Measurements from ENCODE around the gene CAPG. TPM values are rescaled to one million over a fixed set of nuclear protein-coding genes. Genes with fewer than 3 reads are reported as not detected.

Gene CAPG
- total and polyA plus RNA-seq, 2 experiments from 2014 or later: 249 to 346 TPM

GRCh38 chr2:85421260-85422071, 11.3 kb upstream of the CAPG start:
- H3K36me3 ChIP-seq (ENCODE audit: low read depth): no peaks in the 10 kb centered on the region
- H2AFZ ChIP-seq: peak overlapping the region; percentile 83
- H3K9me3 ChIP-seq (ENCODE audit: low read depth): no peaks in the 10 kb centered on the region
- H3K4me3 ChIP-seq: no peak overlapping the region
- H3K4me1 ChIP-seq (ENCODE audit: insufficient read depth): peaks cover 20% of the 10 kb centered on the region
- H3K9ac ChIP-seq: peak overlapping the region; percentile 44; the same call in 1 of the 2 replicates
- no peaks in the 10 kb centered on the region for H3K27me3 ChIP-seq (replicated peaks; ENCODE audit: insufficient read depth)
- H3K4me2 ChIP-seq (ENCODE audit: unreplicated experiment): peak overlapping the region; percentile 22
- 0 out of 2 replicates have a peak, but pooled peaks cover 11% of the 10 kb centered on the region for H3K79me2 ChIP-seq (ENCODE audit: insufficient read depth)
- 71 to 72% methylated on average over 13 of the region's 13 CpGs for WGBS, 2 experiments (ENCODE audit: low coverage in 1 of 2, low lambda C conversion rate in 2 of 2, missing lambda C conversion rate in 2 of 2)
- TF ChIP-seq EZH2phosphoT487 (IDR thresholded peaks at IDR 0.05; ENCODE audit: insufficient read depth, low read depth) (no peak), EZH2 (IDR thresholded peaks at IDR 0.05; ENCODE audit: insufficient read depth, poor library complexity, severe bottlenecking) (no peak)
- in situ Hi-C loops (cut with MboI): loop anchor here (5.0 kb wide), 1 partner anchor 126 kb away; no protein-coding TSS in a partner anchor
- peak overlapping the region; percentile 22 for H3K27ac ChIP-seq
- H3F3A ChIP-seq (ENCODE audit: insufficient read depth): 0 out of 2 replicates have a peak, but pooled peaks cover 5% of the 10 kb centered on the region
- no peaks in the 10 kb centered on the region for H4K20me1 ChIP-seq (ENCODE audit: insufficient read depth)
- DNase-seq: peak; percentile 56
- H3K9me2 ChIP-seq (ENCODE audit: insufficient read depth): no peaks in the 10 kb centered on the region

DNA sequence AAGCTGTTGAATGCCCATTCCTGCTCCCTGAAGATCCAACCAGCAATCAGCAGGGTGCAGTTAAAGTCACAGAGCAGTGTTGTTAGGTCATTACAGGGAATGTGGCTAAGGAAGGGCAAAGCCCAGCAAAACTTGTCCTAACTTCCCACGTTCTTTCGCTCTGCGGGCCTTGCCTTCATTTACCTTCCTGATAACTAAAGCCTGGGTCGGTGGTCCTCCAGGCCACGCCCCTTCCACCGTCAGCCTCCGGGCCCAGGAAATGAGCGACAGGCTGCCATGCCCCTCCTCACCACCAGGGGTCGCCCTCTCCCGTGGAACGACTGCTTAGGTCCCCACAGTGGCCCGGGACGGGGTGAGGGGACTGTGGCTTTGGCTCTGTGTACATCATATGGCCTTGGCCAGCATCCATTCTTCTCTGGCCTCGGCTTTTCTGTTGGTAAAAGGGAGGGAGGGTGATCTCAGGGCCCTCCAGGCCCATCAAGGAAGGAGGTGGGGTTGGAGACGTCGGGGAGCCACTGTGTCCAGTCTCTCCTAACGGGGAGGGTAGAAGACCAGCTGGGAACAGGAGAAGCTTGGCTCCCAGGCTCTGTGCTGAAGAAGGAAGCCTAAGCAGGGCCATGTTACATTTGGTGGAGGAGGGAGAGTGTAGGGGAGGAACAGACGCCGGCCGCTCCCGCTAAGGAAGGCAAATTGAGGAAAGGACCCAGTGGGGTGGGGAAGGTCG, 10.5 kb upstream of the CAPG start:
- no peak for TF ChIP-seq EZH2 (IDR thresholded peaks at IDR 0.05; ENCODE audit: insufficient read depth, poor library complexity, severe bottlenecking)
- no peak for TF ChIP-seq EZH2phosphoT487 (IDR thresholded peaks at IDR 0.05; ENCODE audit: insufficient read depth, low read depth)
- Histone ChIP-seq H3K36me3 (ENCODE audit: low read depth) (no peaks in the 10 kb centered on the region), H3K79me2 (ENCODE audit: insufficient read depth) (0 out of 2 replicates have a peak, but pooled peaks cover 11% of the 10 kb centered on the region), H3K4me1 (ENCODE audit: insufficient read depth) (peaks cover 20% of the 10 kb centered on the region), H3K27ac (peak overlapping the region; percentile 22), H2AFZ (peak overlapping the region; percentile 83), H3K27me3 (replicated peaks; ENCODE audit: insufficient read depth) (no peaks in the 10 kb centered on the region), H3K9me3 (ENCODE audit: low read depth) (no peaks in the 10 kb centered on the region), H3K4me2 (ENCODE audit: unreplicated experiment) (peak overlapping the region; percentile 22), H3K9ac (peak overlapping the region; percentile 44; the same call in 1 of the 2 replicates), H4K20me1 (ENCODE audit: insufficient read depth) (no peaks in the 10 kb centered on the region), H3K4me3 (peak overlapping the region; percentile 36), H3F3A (ENCODE audit: insufficient read depth) (0 out of 2 replicates have a peak, but pooled peaks cover 5% of the 10 kb centered on the region), H3K9me2 (ENCODE audit: insufficient read depth) (no peaks in the 10 kb centered on the region)
- DNase-seq: peak; percentile 76
- in situ Hi-C loops (cut with MboI): loop anchor here (5.0 kb wide), 1 partner anchor 127 kb away; no protein-coding TSS in a partner anchor
- WGBS, 2 experiments (ENCODE audit: low coverage in 1 of 2, low lambda C conversion rate in 2 of 2, missing lambda C conversion rate in 2 of 2): 19 to 22% methylated on average over 19 to 22 of the region's 22 CpGs

DNA sequence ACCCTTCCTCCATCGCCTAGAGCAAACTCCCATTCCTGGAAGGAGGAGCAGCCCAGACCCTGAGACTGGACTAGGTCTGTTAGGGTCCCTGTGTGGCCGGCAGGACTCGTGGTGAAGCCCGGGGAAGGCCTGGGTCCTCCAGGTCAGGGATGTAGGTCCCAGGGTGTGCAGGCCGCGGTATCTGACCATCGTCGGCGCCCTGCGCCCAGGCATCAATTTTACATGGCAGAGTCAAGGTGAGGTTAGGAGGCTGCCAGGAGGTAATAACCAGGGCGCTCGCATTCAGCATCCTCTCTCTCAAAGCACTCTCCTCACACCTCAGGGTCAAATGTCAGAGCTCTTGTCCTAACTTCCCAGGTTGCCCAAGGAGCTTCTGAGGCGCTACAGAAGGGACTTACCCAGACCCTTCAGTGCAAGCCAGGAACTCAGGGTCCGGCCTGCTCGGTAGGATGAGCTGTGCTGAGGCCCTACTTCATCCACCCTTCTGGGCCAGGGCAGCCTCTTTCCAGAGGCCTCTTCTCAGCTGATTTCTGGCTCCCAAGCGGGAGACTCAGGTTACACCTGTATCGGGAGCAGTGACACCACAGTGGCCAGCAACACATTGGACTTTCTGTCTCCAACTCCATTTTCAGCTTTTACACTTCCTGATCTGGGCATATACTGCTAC, 9.0 kb upstream of the CAPG start:
- H3F3A ChIP-seq (ENCODE audit: insufficient read depth): 0 out of 2 replicates have a peak, but pooled peaks cover 5% of the 10 kb centered on the region
- WGBS, 2 experiments (ENCODE audit: low coverage in 1 of 2, low lambda C conversion rate in 2 of 2, missing lambda C conversion rate in 2 of 2): 53 to 55% methylated on average over 12 to 16 of the region's 17 CpGs
- no peaks in the 10 kb centered on the region for H3K9me2 ChIP-seq (ENCODE audit: insufficient read depth)
- peaks cover 22% of the 10 kb centered on the region for H3K4me1 ChIP-seq (ENCODE audit: insufficient read depth)
- no peak for DNase-seq
- peak overlapping the region; percentile 86 for H3K4me3 ChIP-seq
- no peaks in the 10 kb centered on the region for H3K9me3 ChIP-seq (ENCODE audit: low read depth)
- H3K79me2 ChIP-seq (ENCODE audit: insufficient read depth): 0 out of 2 replicates have a peak, but pooled peaks cover 11% of the 10 kb centered on the region
- H3K27me3 ChIP-seq (replicated peaks; ENCODE audit: insufficient read depth): no peaks in the 10 kb centered on the region
- no peaks in the 10 kb centered on the region for H4K20me1 ChIP-seq (ENCODE audit: insufficient read depth)
- H2AFZ ChIP-seq: peak overlapping the region; percentile 91
- H3K9ac ChIP-seq: peak overlapping the region; percentile 92
- no peaks in the 10 kb centered on the region for H3K36me3 ChIP-seq (ENCODE audit: low read depth)
- H3K27ac ChIP-seq: peak overlapping the region; percentile 58
- peak overlapping the region; percentile 86 for H3K4me2 ChIP-seq (ENCODE audit: unreplicated experiment)
- TF ChIP-seq EZH2 (IDR thresholded peaks at IDR 0.05; ENCODE audit: insufficient read depth, poor library complexity, severe bottlenecking) (no peak), EZH2phosphoT487 (IDR thresholded peaks at IDR 0.05; ENCODE audit: insufficient read depth, low read depth) (no peak)
- in situ Hi-C loops (cut with MboI): no loop called here

Measured in GM23248 (cell line).